Osteoblast (primary cell): Measurements from ENCODE around the gene SDHAF2. TPM values are rescaled to one million over a fixed set of nuclear protein-coding genes. Genes with fewer than 3 reads are reported as not detected.
A peak's percentile ranks its signal among the peaks of the same experiment; 100 is the strongest.

Source experiments
- DNase-seq: peaks from one replicate; pipeline ENCODE4 v3.0.0; 2011; ENCODE audit warnings: low spot score, mixed read lengths; ENCODE audit not compliant: insufficient read length; ENCODE audit errors: missing footprints
- H2AFZ ChIP-seq: 2 replicates; pipeline ENCODE4 v1.6.0; 2011; ENCODE audit warnings: mild to moderate bottlenecking, low read length
- H3K27ac ChIP-seq: 2 replicates; pipeline ENCODE4 v1.5.1; 2011; ENCODE audit warnings: mild to moderate bottlenecking, low read depth, low read length, moderate library complexity
- H3K27me3 ChIP-seq: 2 replicates; pipeline ENCODE4 v1.6.0; 2012; ENCODE audit warnings: mild to moderate bottlenecking, control low read depth, inconsistent platforms, low read length, moderate library complexity; ENCODE audit not compliant: insufficient read depth
- H3K36me3 ChIP-seq: 2 replicates; pipeline ENCODE4 v1.5.1; 2011; ENCODE audit warnings: mild to moderate bottlenecking, low read length, control low read depth, moderate library complexity; ENCODE audit not compliant: insufficient read depth
- H3K4me1 ChIP-seq: 2 replicates; pipeline ENCODE4 v1.5.1; 2011; ENCODE audit warnings: mild to moderate bottlenecking, low read length, control low read depth, moderate library complexity; ENCODE audit not compliant: insufficient read depth
- H3K4me2 ChIP-seq: 2 replicates; pipeline ENCODE4 v1.6.0; 2011; ENCODE audit warnings: mild to moderate bottlenecking, low read length; ENCODE audit not compliant: insufficient read depth
- H3K4me3 ChIP-seq: fragments of 200-600 bp; sonication (generic); 3 replicates; pipeline ENCODE4 v1.5.1; 2012; ENCODE audit warnings: mild to moderate bottlenecking, low read length, inconsistent platforms; ENCODE audit not compliant: insufficient read depth
- H3K79me2 ChIP-seq: 2 replicates; pipeline ENCODE4 v1.6.0; 2012; ENCODE audit warnings: mild to moderate bottlenecking, low read length, control low read depth, inconsistent platforms; ENCODE audit not compliant: insufficient read depth
- H3K9me3 ChIP-seq: 2 replicates; pipeline ENCODE4 v1.5.1; 2011; ENCODE audit warnings: low read depth, low read length, control low read depth
- H4K20me1 ChIP-seq: 2 replicates; pipeline ENCODE4 v1.6.0; 2012; ENCODE audit warnings: mild to moderate bottlenecking, low read length, control low read depth; ENCODE audit not compliant: insufficient read depth
- CTCF ChIP-seq: IDR thresholded peaks from 2 replicates; pipeline ENCODE4 v1.5.1; 2011; ENCODE audit warnings: mild to moderate bottlenecking, low read depth, low read length, moderate library complexity; ENCODE audit errors: extremely low read depth
- total RNA-seq: library from RNA; depleted of rRNA; stranded (reverse); fragments of >200 nt; gene quantifications from 2 replicates; pipeline ENCODE4 v1.2.3, GENCODE V29; 2012

SDHAF2 gene
- total RNA-seq, 1 donor = 46.3 TPM

- peaks cover 61% of the 10 kb centered on the region for H3K36me3 ChIP-seq
- H4K20me1 ChIP-seq = peaks cover 24% of the 10 kb centered on the region
- H3K4me2 ChIP-seq = no peak overlapping the region
Measured at GRCh38 chr11:61446211-61446651, 16.3 kb downstream of the SDHAF2 start.

GRCh38 chr11:61447601-61448551, 18.0 kb downstream of the SDHAF2 start:
- Histone ChIP-seq H3K4me3 (no peak overlapping the region), H3K79me2 (peaks cover 29% of the 10 kb centered on the region), H3K4me2 (no peak overlapping the region), H3K27ac (no peak overlapping the region), H2AFZ (no peak overlapping the region), H3K9me3 (no peaks in the 10 kb centered on the region), H3K36me3 (peaks cover 54% of the 10 kb centered on the region), H3K4me1 (peaks cover 20% of the 10 kb centered on the region), H4K20me1 (peaks cover 24% of the 10 kb centered on the region), H3K27me3 (no peaks in the 10 kb centered on the region)
- no peak for TF ChIP-seq CTCF
- DNase-seq = no peak

More at GRCh38 chr11:61446211-61446651, 16.3 kb downstream of the SDHAF2 start:
- Histone ChIP-seq H3K79me2 (peaks cover 45% of the 10 kb centered on the region), H3K27me3 (no peaks in the 10 kb centered on the region), H3K4me1 (peaks cover 20% of the 10 kb centered on the region), H3K4me3 (no peak overlapping the region), H3K9me3 (no peaks in the 10 kb centered on the region), H2AFZ (no peak overlapping the region), H3K27ac (peak overlapping the region; percentile 57)
- peak; percentile 97 for DNase-seq
- TF ChIP-seq CTCF = peak; percentile 99

GRCh38 chr11:61448552-61448927, 18.6 kb downstream of the SDHAF2 start:
- no peak for TF ChIP-seq CTCF
- H3K4me1 ChIP-seq = peaks cover 20% of the 10 kb centered on the region
- H3K27me3 ChIP-seq = no peaks in the 10 kb centered on the region
- peaks cover 22% of the 10 kb centered on the region for H3K79me2 ChIP-seq
- no peak overlapping the region for H3K4me3 ChIP-seq
- H3K27ac ChIP-seq = no peak overlapping the region
- no peak overlapping the region for H3K4me2 ChIP-seq
- H4K20me1 ChIP-seq = peaks cover 21% of the 10 kb centered on the region
- no peaks in the 10 kb centered on the region for H3K9me3 ChIP-seq
- no peak overlapping the region for H2AFZ ChIP-seq
- H3K36me3 ChIP-seq = peaks cover 51% of the 10 kb centered on the region
- DNase-seq = no peak

- Histone ChIP-seq H3K36me3 (peaks cover 32% of the 10 kb centered on the region), H3K4me3 (no peak overlapping the region), H3K27me3 (no peaks in the 10 kb centered on the region), H3K4me1 (no peaks in the 10 kb centered on the region), H2AFZ (no peak overlapping the region), H3K9me3 (no peaks in the 10 kb centered on the region), H3K79me2 (peaks cover 9% of the 10 kb centered on the region), H4K20me1 (peaks cover 18% of the 10 kb centered on the region), H3K4me2 (no peak overlapping the region), H3K27ac (no peak overlapping the region)
- no peak for TF ChIP-seq CTCF
- DNase-seq = no peak
Measured at GRCh38 chr11:61452825-61453224, 22.9 kb downstream of the SDHAF2 start.
